GM12878 (cell line): ENCODE results near the gene RPS6KA2. TPM values are rescaled to one million over a fixed set of nuclear protein-coding genes. Genes with fewer than 3 reads are reported as not detected.
A peak's percentile ranks its signal among the peaks of the same experiment; 100 is the strongest.

Experiments
- BHLHE40 ChIP-seq, 2 experiments: fragments of 450-650 bp in 1 of 2; IDR thresholded peaks; 2 replicates each; pipeline ENCODE4 v1.6.1; 2011 to 2017; ENCODE audit warnings: low read depth in 2 of 2, borderline replicate concordance in 1 of 2, improper control_type of control experiment in 1 of 2, low read length in 1 of 2, mild to moderate bottlenecking in 1 of 2
- BRCA1 ChIP-seq: IDR thresholded peaks from 2 replicates; pipeline ENCODE4 v1.6.1; 2011; ENCODE audit warnings: low read depth, low read length, improper control_type of control experiment
- CHD1 ChIP-seq: IDR thresholded peaks from 2 replicates; pipeline ENCODE4 v1.6.1; 2012; ENCODE audit warnings: low read depth, low read length, improper control_type of control experiment
- ETV6 ChIP-seq, 2 experiments: fragments of 450-650 bp in 1 of 2; IDR thresholded peaks in 1 of 2; conservative IDR thresholded peaks in 1 of 2; 2 replicates each; pipeline ENCODE4 v1.6.1; 2014; ENCODE audit warnings: antibody characterized with exemption in 1 of 2, borderline replicate concordance in 1 of 2, low read depth in 1 of 2, mild to moderate bottlenecking in 1 of 2, moderate library complexity in 1 of 2
- IKZF2 ChIP-seq, 2 experiments: fragments of 450-650 bp; IDR thresholded peaks; 2 replicates each; pipeline ENCODE4 v1.6.1; 2017; ENCODE audit warnings: mild to moderate bottlenecking in 2 of 2, moderate library complexity in 2 of 2
- NR2C1 ChIP-seq: fragments of 450-650 bp; IDR thresholded peaks from 2 replicates; pipeline ENCODE4 v1.6.1; 2017; ENCODE audit warnings: antibody characterized with exemption, mild to moderate bottlenecking, moderate library complexity
- PML ChIP-seq: IDR thresholded peaks from 2 replicates; pipeline ENCODE4 v1.6.1; 2012; ENCODE audit warnings: low read length, inconsistent platforms
- RB1 ChIP-seq: fragments of 450-650 bp; formaldehyde crosslinking; IDR thresholded peaks from 2 replicates; pipeline ENCODE4 v1.6.1; 2017; ENCODE audit warnings: mild to moderate bottlenecking, borderline replicate concordance
- RUNX3 ChIP-seq: IDR thresholded peaks from 2 replicates; pipeline ENCODE4 v1.6.1; 2012; ENCODE audit warnings: low read length, inconsistent platforms
- SP1 ChIP-seq: IDR thresholded peaks from one replicate; pipeline ENCODE4 v1.6.1; 2011; ENCODE audit warnings: low read depth, low read length
- polyA plus RNA-seq, 11 experiments: library from polyadenylated mRNA; depleted of rRNA in 4 of 11; unstranded in 6 of 11; stranded (reverse) in 5 of 11; fragments of >200 nt; fragmentation: Nextera tagmentation in 4 of 11; fragmentation: Illumina TruSeq in 1 of 11; extraction: Ambion mirVana in 4 of 11; extraction: Trizol in 1 of 11; gene quantifications; 1 replicate in 1 of 11; 2 replicates in 10 of 11; pipeline versions ENCODE4 v1.2.1 to v1.2.3, GENCODE V29; 2011 to 2016; ENCODE audit warnings: inconsistent platforms in 2 of 11, missing spikeins in 2 of 11, low read depth in 1 of 11
- total RNA-seq, 4 experiments: library from RNA; depleted of rRNA in 3 of 4; stranded (reverse); fragments of >200 nt in 3 of 4; fragmentation: Illumina TruSeq in 1 of 4; extraction: Trizol in 1 of 4; gene quantifications; 2 replicates each; pipeline versions ENCODE4 v1.2.1 to v1.2.3, GENCODE V29; 2013 to 2021
- TF ChIP-seq, protein P1 (sequence below): fragments of 450-650 bp; IDR thresholded peaks from 2 replicates; pipeline ENCODE4 v1.6.1; 2018; ENCODE audit warnings: borderline replicate concordance, mild to moderate bottlenecking; ENCODE audit not compliant: partially characterized antibody
- TF ChIP-seq, protein P2 (sequence below): IDR thresholded peaks from 2 replicates; pipeline ENCODE4 v1.6.1; 2011; ENCODE audit warnings: borderline replicate concordance, low read depth, mild to moderate bottlenecking, moderate library complexity, mixed read lengths, low read length; ENCODE audit not compliant: insufficient read depth; ENCODE audit errors: extremely low read length
- TF ChIP-seq, protein P3 (sequence below): IDR thresholded peaks from 2 replicates; pipeline ENCODE4 v1.6.1; 2012; ENCODE audit warnings: low read depth, low read length, improper control_type of control experiment
- TF ChIP-seq, protein P4 (sequence below): fragments of 450-650 bp; IDR thresholded peaks from 2 replicates; pipeline ENCODE4 v1.6.1; 2017; ENCODE audit warnings: mild to moderate bottlenecking, moderate library complexity
- TF ChIP-seq, protein P5 (sequence below): fragments of 450-650 bp; IDR thresholded peaks from 2 replicates; pipeline ENCODE4 v1.6.1; 2016; ENCODE audit warnings: mild to moderate bottlenecking
- TF ChIP-seq, protein P6 (sequence below): IDR thresholded peaks from 2 replicates; pipeline ENCODE4 v1.6.1; 2011; ENCODE audit warnings: mild to moderate bottlenecking, low read depth, low read length, moderate library complexity; ENCODE audit not compliant: insufficient replicate concordance

Gene RPS6KA2
- total and polyA plus RNA-seq, 10 of the 15 experiments (the other 5 are each of a cell fraction or from before 2014, with no cell fraction given): 0.02 to 1.0 (median 0.22) TPM; not detected in 1

DNA sequence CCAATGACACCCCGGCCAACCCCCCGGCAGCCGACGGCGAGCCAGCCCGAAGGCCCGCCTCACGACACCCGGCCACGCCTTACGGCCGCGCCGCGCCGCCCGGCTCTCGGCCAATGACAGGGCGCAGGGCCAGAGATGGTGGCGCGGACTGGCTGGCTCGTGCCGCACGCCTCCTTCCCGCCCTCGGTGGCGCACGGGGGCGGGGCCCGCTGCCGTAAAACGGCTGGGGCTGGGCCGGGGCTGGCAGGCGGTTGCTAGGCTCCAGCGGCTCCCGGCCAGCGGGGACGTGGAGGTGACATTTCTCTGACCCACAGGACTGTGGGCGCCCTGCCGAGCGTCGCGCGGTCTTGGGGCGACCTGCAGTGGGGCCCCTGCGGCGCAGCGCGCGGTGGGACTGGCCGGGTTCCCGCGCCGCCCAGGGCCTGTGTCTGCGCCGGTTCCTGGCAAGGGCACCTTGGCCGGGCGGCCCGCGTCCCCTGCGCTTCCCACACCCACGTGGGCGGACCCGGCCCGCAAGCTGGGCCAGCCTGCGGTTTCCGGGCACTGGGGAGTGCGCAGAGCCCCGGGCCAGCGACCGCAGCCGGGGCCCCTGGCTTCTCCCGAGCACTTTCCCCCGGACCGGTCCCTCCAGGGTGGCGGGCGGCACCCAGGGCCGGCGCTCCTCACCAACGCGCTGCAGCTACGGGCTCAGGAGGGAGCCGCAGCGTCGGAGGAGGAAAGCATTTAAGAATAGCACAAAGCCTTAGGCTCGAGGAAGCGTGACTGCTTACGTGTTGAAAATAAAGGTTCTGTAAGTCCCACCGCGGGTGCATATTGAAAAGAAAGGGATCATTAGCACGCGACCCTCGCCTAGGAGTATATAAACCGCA is 243.9 kb downstream of the RPS6KA2 start, which contains the start of gene MPC1 (continued):
- TF ChIP-seq, protein P1, sequence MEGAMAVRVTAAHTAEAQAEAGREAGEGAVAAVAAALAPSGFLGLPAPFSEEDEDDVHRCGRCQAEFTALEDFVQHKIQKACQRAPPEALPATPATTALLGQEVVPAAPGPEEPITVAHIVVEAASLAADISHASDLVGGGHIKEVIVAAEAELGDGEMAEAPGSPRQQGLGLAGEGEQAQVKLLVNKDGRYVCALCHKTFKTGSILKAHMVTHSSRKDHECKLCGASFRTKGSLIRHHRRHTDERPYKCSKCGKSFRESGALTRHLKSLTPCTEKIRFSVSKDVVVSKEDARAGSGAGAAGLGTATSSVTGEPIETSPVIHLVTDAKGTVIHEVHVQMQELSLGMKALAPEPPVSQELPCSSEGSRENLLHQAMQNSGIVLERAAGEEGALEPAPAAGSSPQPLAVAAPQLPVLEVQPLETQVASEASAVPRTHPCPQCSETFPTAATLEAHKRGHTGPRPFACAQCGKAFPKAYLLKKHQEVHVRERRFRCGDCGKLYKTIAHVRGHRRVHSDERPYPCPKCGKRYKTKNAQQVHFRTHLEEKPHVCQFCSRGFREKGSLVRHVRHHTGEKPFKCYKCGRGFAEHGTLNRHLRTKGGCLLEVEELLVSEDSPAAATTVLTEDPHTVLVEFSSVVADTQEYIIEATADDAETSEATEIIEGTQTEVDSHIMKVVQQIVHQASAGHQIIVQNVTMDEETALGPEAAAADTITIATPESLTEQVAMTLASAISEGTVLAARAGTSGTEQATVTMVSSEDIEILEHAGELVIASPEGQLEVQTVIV: peak; percentile 99
- TF ChIP-seq RUNX3 (peak; percentile 89), PML (peak; percentile 35; the same call in 1 of the 2 replicates), ETV6 (conservative IDR thresholded peaks at IDR 0.05 in 1 of 2, IDR thresholded peaks at IDR 0.05 in 1 of 2; ENCODE audit: borderline replicate concordance in 1 of 2, low read depth in 1 of 2) (peak in 1 of 2 experiments; percentile 31; a peak in 1 of 4 replicates), IKZF2 (IDR thresholded peaks at IDR 0.05) (peak in 1 of 2 experiments; percentile 46; a peak in 1 of 4 replicates), BHLHE40 (IDR thresholded peaks at IDR 0.05; ENCODE audit: borderline replicate concordance in 1 of 2, low read depth in 2 of 2, low read length in 1 of 2) (peak; percentile 75 to 91), RB1 (peak; percentile 80), SP1 (peak; percentile 91), CHD1 (no peak), NR2C1 (0 out of 2 replicates have a peak, but pooled peaks have one; percentile 14), BRCA1 (no peak)
- TF ChIP-seq, protein P2, sequence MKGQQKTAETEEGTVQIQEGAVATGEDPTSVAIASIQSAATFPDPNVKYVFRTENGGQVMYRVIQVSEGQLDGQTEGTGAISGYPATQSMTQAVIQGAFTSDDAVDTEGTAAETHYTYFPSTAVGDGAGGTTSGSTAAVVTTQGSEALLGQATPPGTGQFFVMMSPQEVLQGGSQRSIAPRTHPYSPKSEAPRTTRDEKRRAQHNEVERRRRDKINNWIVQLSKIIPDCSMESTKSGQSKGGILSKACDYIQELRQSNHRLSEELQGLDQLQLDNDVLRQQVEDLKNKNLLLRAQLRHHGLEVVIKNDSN: no peak
- TF ChIP-seq, protein P3, sequence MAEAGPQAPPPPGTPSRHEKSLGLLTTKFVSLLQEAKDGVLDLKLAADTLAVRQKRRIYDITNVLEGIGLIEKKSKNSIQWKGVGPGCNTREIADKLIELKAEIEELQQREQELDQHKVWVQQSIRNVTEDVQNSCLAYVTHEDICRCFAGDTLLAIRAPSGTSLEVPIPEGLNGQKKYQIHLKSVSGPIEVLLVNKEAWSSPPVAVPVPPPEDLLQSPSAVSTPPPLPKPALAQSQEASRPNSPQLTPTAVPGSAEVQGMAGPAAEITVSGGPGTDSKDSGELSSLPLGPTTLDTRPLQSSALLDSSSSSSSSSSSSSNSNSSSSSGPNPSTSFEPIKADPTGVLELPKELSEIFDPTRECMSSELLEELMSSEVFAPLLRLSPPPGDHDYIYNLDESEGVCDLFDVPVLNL: peak; percentile 92
- TF ChIP-seq, protein P4, sequence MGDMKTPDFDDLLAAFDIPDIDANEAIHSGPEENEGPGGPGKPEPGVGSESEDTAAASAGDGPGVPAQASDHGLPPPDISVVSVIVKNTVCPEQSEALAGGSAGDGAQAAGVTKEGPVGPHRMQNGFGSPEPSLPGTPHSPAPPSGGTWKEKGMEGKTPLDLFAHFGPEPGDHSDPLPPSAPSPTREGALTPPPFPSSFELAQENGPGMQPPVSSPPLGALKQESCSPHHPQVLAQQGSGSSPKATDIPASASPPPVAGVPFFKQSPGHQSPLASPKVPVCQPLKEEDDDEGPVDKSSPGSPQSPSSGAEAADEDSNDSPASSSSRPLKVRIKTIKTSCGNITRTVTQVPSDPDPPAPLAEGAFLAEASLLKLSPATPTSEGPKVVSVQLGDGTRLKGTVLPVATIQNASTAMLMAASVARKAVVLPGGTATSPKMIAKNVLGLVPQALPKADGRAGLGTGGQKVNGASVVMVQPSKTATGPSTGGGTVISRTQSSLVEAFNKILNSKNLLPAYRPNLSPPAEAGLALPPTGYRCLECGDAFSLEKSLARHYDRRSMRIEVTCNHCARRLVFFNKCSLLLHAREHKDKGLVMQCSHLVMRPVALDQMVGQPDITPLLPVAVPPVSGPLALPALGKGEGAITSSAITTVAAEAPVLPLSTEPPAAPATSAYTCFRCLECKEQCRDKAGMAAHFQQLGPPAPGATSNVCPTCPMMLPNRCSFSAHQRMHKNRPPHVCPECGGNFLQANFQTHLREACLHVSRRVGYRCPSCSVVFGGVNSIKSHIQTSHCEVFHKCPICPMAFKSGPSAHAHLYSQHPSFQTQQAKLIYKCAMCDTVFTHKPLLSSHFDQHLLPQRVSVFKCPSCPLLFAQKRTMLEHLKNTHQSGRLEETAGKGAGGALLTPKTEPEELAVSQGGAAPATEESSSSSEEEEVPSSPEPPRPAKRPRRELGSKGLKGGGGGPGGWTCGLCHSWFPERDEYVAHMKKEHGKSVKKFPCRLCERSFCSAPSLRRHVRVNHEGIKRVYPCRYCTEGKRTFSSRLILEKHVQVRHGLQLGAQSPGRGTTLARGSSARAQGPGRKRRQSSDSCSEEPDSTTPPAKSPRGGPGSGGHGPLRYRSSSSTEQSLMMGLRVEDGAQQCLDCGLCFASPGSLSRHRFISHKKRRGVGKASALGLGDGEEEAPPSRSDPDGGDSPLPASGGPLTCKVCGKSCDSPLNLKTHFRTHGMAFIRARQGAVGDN: 0 out of 2 replicates have a peak, but pooled peaks have one; percentile 24
- TF ChIP-seq, protein P5, sequence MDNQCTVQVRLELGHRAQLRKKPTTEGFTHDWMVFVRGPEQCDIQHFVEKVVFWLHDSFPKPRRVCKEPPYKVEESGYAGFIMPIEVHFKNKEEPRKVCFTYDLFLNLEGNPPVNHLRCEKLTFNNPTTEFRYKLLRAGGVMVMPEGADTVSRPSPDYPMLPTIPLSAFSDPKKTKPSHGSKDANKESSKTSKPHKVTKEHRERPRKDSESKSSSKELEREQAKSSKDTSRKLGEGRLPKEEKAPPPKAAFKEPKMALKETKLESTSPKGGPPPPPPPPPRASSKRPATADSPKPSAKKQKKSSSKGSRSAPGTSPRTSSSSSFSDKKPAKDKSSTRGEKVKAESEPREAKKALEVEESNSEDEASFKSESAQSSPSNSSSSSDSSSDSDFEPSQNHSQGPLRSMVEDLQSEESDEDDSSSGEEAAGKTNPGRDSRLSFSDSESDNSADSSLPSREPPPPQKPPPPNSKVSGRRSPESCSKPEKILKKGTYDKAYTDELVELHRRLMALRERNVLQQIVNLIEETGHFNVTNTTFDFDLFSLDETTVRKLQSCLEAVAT: no peak
- TF ChIP-seq, protein P6, sequence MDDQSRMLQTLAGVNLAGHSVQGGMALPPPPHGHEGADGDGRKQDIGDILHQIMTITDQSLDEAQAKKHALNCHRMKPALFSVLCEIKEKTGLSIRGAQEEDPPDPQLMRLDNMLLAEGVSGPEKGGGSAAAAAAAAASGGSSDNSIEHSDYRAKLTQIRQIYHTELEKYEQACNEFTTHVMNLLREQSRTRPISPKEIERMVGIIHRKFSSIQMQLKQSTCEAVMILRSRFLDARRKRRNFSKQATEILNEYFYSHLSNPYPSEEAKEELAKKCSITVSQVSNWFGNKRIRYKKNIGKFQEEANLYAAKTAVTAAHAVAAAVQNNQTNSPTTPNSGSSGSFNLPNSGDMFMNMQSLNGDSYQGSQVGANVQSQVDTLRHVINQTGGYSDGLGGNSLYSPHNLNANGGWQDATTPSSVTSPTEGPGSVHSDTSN: no peak
